Thyroid gland (tissue), 4 donors: ENCODE data around the gene MAP1LC3B.

Experiments
- CTCF ChIP-seq, 6 experiments: fragments of 200-600 bp in 3 of 6; fragments of 450-650 bp in 3 of 6; sonication (generic) in 3 of 6; IDR thresholded peaks; one replicate each; pipeline ENCODE4 v1.5.1; 2016 to 2019; ENCODE audit warnings: antibody characterized with exemption in 6 of 6, mild to moderate bottlenecking in 2 of 6, inconsistent platforms in 1 of 6, moderate library complexity in 1 of 6
- POLR2A ChIP-seq, 2 donors: fragments of 450-650 bp; IDR thresholded peaks; one replicate each; pipeline ENCODE4 v1.6.1; 2017; ENCODE audit warnings: antibody characterized with exemption in 2 of 2, mild to moderate bottlenecking in 2 of 2, moderate library complexity in 1 of 2

- no peak for TF ChIP-seq CTCF (IDR thresholded peaks at IDR 0.05)
- TF ChIP-seq POLR2A (IDR thresholded peaks at IDR 0.05), result no peak
Measured at GRCh38 chr16:87389245-87389644, 2.9 kb upstream of the MAP1LC3B start.
